ENCODE results near the gene PDAP1.

GRCh38 chr7:99371376-99371920, 36.9 kb downstream of the PDAP1 start:
- TF ChIP-seq CTCF (IDR thresholded peaks at IDR 0.05) (no peak), POLR2AphosphoS5 (IDR thresholded peaks at IDR 0.05; ENCODE audit: low read depth, low read length) (no peak)
